Smooth muscle cell of bladder (primary cell): Measurements from ENCODE around the gene SAMD4B. TPM values are rescaled to one million over a fixed set of nuclear protein-coding genes. Genes with fewer than 3 reads are reported as not detected.

Experiments
- total RNA-seq: library from RNA; depleted of rRNA; stranded (reverse); fragments of >200 nt; gene quantifications from 2 replicates; pipeline ENCODE4 v1.2.3, GENCODE V29; 2014

Gene SAMD4B, protein sequence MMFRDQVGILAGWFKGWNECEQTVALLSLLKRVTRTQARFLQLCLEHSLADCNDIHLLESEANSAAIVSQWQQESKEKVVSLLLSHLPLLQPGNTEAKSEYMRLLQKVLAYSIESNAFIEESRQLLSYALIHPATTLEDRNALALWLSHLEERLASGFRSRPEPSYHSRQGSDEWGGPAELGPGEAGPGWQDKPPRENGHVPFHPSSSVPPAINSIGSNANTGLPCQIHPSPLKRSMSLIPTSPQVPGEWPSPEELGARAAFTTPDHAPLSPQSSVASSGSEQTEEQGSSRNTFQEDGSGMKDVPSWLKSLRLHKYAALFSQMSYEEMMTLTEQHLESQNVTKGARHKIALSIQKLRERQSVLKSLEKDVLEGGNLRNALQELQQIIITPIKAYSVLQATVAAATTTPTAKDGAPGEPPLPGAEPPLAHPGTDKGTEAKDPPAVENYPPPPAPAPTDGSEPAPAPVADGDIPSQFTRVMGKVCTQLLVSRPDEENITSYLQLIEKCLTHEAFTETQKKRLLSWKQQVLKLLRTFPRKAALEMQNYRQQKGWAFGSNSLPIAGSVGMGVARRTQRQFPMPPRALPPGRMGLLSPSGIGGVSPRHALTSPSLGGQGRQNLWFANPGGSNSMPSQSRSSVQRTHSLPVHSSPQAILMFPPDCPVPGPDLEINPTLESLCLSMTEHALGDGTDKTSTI
- total RNA-seq, result 18.9 and 27.7 TPM in 2 replicates

DNA sequence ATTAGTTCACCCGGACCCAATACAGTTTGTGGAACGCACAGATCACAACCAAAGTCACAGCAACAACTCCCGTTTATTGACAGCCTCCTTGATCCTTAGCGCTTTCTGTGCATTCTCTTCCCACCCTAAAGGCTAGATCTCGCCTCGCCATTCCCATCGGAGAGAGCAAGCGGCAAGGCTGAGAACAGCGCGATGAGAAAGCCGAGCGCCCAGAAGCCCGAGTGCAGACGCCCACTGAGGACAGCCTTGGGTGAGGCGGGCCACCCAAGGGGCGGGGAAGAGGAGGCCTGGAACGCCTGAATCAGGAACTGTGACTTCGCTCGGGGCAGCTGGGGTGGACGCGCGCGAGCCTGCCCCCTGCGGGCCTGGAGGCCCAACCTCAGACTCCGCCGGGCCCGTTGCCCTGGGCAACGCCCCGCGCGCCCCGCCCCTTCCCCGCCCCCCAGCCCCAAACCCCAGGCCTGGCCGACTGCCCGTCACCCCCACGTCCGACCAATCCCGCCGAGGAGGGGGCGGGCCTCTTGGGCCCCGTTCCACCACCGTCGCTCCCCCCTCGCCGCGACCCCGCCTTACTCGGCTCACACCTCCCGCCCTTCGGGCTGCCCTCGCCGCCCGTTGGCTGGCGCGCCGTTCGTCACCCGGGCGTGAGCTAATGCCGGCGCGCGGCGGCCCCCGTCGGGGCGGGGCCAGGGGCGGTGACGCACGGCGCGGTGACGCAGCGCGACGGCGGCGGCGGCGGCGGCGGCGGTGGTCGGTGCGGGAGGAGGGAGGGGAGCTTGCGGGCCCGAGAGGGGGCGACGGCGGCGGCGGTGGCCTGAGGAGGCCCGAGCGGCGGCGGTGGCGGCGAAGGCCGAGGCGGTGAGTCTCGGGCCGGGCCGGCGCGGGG lies at the start of gene SAMD4B:
SAMD4B (plus strand) TSS at position 703 of the 886 bp plus-strand sequence. CDS start 14,473 bp downstream, outside the sequence.

DNA sequence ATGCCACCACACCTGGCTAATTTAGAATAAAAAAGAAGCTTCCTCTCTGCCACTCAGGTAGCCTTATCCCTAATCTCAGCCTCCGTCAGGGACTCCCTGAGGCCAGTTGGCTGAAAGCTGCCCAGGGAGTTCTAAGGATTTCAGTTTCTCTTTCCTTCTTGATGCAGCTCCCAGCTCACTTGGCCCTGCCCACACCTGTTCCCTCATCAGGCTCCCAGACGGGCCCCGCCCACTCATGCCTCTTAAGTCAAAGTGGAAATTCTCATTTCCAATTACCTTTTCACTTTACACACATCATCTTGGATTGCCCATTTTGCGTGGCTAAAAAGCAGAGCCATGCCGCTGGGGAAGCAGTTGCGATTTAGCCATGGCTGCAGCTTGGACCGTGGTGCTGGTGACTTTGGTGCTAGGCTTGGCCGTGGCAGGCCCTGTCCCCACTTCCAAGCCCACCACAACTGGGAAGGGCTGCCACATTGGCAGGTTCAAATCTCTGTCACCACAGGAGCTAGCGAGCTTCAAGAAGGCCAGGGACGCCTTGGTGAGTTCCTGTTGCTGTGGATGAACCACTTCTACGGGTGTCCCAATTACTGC lies 46.1 kb upstream of the SAMD4B start, which contains the start of gene IFNL1:
IFNL1 (plus strand) TSS at position 353 of the 591 bp plus-strand sequence; CDS start at position 368, 15 bp downstream.

DNA sequence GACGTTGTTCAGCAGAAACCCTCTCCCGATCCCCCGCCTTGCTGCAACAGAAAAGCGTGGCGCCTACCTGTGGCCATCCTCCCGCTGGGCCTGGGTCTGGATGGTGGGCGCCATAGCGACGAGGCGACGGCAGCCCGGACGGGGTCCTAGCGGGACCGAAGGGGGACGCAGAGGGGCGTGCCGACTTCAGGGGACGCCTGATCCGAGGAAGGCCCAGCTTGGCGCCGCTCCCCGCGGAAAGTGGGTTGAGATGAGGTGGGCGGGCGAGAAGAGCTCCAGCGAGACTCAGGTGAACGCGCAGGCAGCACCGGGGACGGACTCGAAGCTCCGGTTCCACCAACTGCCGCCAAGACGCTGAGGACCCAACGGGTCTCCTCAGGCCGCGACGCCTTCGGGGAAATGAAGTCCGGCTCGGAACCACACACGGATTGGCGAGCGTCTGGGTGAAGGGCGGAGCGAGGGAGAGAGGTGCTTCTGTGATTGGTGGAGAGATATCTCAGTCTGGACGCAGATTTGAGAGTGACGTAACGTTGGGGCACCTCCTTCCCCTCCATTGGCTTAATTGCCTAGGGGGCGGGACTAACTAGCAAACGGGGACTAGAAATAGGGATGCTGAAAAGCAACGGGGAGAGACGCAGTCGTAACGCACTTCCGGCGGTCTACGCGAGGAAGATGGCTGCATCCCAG lies 48.7 kb downstream of the SAMD4B start, which contains the start of the genes MED29 and PAF1:
MED29 (plus strand) TSS at position 628 of the 687 bp plus-strand sequence; CDS start at position 673, 45 bp downstream.
PAF1 (minus strand) TSS at position 356 of the 687 bp plus-strand sequence; CDS start at position 114, 242 bp downstream.

DNA sequence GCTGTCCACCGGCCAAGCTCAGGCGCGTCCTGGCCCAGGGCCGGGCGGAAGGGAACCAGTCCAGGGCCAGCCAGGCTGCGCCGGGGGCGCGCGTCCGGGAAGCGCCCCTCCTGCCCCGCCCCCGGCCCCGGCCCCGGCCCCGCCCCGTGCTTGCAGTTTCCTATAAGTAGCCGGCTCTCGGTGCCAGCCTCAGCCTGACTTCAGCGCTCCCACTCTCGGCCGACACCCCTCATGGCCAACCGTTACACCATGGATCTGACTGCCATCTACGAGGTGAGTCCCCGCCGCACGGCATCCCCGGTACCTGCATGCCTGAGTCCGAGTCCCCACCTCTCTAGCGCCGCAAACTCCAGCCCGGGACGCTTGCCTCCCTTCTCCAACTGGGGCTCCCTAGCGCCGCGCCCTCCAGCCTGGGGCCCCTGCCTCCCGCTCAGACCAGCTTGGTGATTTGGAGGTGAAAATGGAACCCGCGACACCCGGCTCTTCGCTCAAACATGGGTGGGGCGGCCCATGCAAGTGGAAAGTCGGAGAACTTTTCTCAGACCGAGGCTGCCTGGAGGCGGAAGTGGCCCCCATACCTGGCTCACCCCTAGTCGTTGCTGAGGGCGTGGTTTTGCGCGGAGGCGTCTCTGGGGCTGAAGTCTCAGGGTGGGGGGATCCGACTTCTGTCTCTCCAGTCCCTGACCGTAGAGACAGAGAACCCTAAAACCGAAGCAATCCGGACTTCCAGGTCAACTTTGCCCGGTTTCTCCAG lies 64.6 kb downstream of the SAMD4B start, which contains the start of gene ZFP36:
ZFP36 (plus strand) TSS at position 192 of the 754 bp plus-strand sequence; CDS start at position 250, 58 bp downstream.

DNA sequence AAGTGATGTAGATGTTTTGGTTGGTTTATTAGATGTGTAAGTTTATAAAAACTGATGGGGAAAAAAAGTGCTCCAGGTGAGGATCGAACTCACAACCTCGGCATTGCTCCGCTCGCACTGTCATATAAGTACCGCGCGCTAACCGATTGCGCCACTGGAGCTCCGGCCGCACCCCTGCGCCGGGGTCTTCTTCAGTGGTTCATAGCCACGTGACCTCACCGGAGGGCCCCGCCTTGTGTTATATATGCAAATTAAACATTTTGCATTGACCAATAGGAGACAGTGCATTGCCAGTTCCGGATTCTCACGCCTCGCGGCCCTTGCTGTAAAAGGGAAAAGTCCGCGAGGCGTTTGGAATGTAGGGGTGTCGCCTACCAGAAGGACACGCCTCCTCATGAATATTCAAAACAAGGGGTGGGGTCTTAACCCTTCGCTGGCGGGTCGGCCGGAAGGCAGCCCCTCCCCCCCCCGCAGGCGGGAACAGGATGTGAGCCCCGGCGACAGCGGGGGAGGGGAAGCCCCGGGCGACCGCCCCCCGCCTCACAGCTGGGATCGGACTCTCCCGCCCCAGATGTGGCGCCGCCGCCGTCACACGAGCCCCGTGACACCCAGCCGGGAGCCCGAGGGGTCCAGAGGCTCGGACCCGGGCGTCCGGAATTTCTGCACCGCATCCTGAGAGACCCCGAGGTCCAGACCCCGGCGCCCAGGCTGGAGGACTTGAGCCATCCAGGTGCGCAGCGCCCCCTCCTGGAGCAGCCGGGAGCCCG lies 70.1 kb downstream of the SAMD4B start, which contains the start of gene PLEKHG2:
PLEKHG2 (plus strand) TSS at position 570 of the 767 bp plus-strand sequence. CDS start 1,418 bp downstream, outside the sequence.

Other genes starting within 250 kb of the SAMD4B start
- gene PAK4, start 216.6 kb upstream of the SAMD4B start, total RNA-seq, result 3.1 and 4.2 TPM in 2 replicates
- not detected in 2 replicates for gene NCCRP1, start 145.5 kb upstream of the SAMD4B start, total RNA-seq
- not detected in 2 replicates for gene SYCN, start 138.2 kb upstream of the SAMD4B start, total RNA-seq
- not detected in 2 replicates for gene IFNL3, start 97.4 kb upstream of the SAMD4B start, total RNA-seq
- not detected in 2 replicates for gene IFNL4, start 93.6 kb upstream of the SAMD4B start, total RNA-seq
- not detected in 2 replicates for gene IFNL2, start 74.0 kb upstream of the SAMD4B start, total RNA-seq
- not detected in 2 replicates for gene IFNL1, start 46.0 kb upstream of the SAMD4B start, total RNA-seq
- gene LRFN1, start 21.6 kb upstream of the SAMD4B start, total RNA-seq, result 0.14 and 0.18 TPM in 2 replicates
- 1.1 and 1.3 TPM in 2 replicates for gene GMFG, start 6.4 kb upstream of the SAMD4B start, total RNA-seq
- 38.1 and 46.3 TPM in 2 replicates for gene PAF1, start 48.7 kb downstream of the SAMD4B start, total RNA-seq
- gene MED29, start 49.0 kb downstream of the SAMD4B start, total RNA-seq, result 12.1 and 12.5 TPM in 2 replicates
- 1.3 TPM in 2 replicates for gene ZFP36, start 64.4 kb downstream of the SAMD4B start, total RNA-seq
- gene PLEKHG2, start 70.2 kb downstream of the SAMD4B start, total RNA-seq, result 10.0 and 13.2 TPM in 2 replicates
- 106 and 273 TPM in 2 replicates for gene RPS16, start 93.5 kb downstream of the SAMD4B start, total RNA-seq
- 50.3 and 67.6 TPM in 2 replicates for gene SUPT5H, start 103.2 kb downstream of the SAMD4B start, total RNA-seq
- 47.6 and 78.6 TPM in 2 replicates for gene TIMM50, start 138.4 kb downstream of the SAMD4B start, total RNA-seq
- gene DLL3, start 156.5 kb downstream of the SAMD4B start, total RNA-seq, result under 0.01 and 0.09 TPM in 2 replicates
- not detected in 2 replicates for gene SELENOV, start 172.7 kb downstream of the SAMD4B start, total RNA-seq
- gene EID2B, start 190.4 kb downstream of the SAMD4B start, total RNA-seq, result 2.6 and 4.4 TPM in 2 replicates
- 10.7 and 12.9 TPM in 2 replicates for gene EID2, start 197.7 kb downstream of the SAMD4B start, total RNA-seq